H1 (cell line): ENCODE data around the gene ADGRG1. TPM values are rescaled to one million over a fixed set of nuclear protein-coding genes. Genes with fewer than 3 reads are reported as not detected.

Experiments
- CTCF ChIA-PET: fragments of 300-600 bp; sonication (Branson Sonifier 250); formaldehyde crosslinking; loops from one replicate; lab custom pipeline; 2021; ENCODE audit not compliant: partially characterized antibody; lab: Charles Lee
- POLR2A ChIA-PET: fragments of 300-600 bp; sonication (Branson Sonifier 250); formaldehyde crosslinking; loops from one replicate; lab custom pipeline; 2021; ENCODE audit warnings: inconsistent platforms; ENCODE audit not compliant: partially characterized antibody; lab: Charles Lee
- DNase-seq, 2 experiments: peaks; one replicate each; pipeline versions ENCODE4 v3.0.0 to v3.0.0-alpha.2; 2010 to 2022; ENCODE audit warnings: low spot score in 2 of 2, low read depth in 1 of 2, mixed read lengths in 1 of 2
- FAIRE-seq: peaks from 2 replicates; lab custom pipeline; 2011; peaks lifted over from hg19 to GRCh38; lab: Jason Lieb, UNC
- H2AFZ ChIP-seq: 2 replicates; pipeline ENCODE4 v1.8.1; 2012; ENCODE audit warnings: low read length, inconsistent platforms
- H2AK5ac ChIP-seq: 2 replicates; pipeline ENCODE4 v1.6.1; 2013; ENCODE audit warnings: low read depth, low read length
- H2BK120ac ChIP-seq: replicated peaks from 2 replicates; pipeline ENCODE3; 2013; ENCODE audit warnings: low read depth, low read length, inconsistent platforms
- H2BK12ac ChIP-seq: 2 replicates; pipeline ENCODE4 v1.6.1; 2013; ENCODE audit warnings: low read depth, low read length
- H2BK15ac ChIP-seq: 2 replicates; pipeline ENCODE4 v1.6.1; 2013; ENCODE audit warnings: low read length
- H2BK20ac ChIP-seq: 2 replicates; pipeline ENCODE4 v1.6.1; 2013; ENCODE audit warnings: low read length
- H2BK5ac ChIP-seq: 2 replicates; pipeline ENCODE4 v1.6.1; 2013; ENCODE audit warnings: low read depth, low read length
- H3K14ac ChIP-seq: 2 replicates; pipeline ENCODE4 v1.6.1; 2013; ENCODE audit warnings: inconsistent platforms; ENCODE audit not compliant: insufficient read length
- H3K18ac ChIP-seq: 2 replicates; pipeline ENCODE4 v1.6.1; 2013; ENCODE audit warnings: low read length; ENCODE audit errors: extremely low read depth
- H3K23ac ChIP-seq: 2 replicates; pipeline ENCODE4 v1.6.1; 2013; ENCODE audit warnings: inconsistent platforms; ENCODE audit not compliant: insufficient read length
- H3K23me2 ChIP-seq: 2 replicates; pipeline ENCODE4 v1.6.1; 2013; ENCODE audit warnings: low read depth, low read length
- H3K27ac ChIP-seq: 2 replicates; pipeline ENCODE4 v1.6.1; 2011; ENCODE audit warnings: low read depth, low read length, inconsistent platforms
- H3K27me3 ChIP-seq, 4 experiments: replicated peaks in 1 of 4; 1 replicate in 1 of 4; 2 replicates in 3 of 4; pipeline versions ENCODE4 v1.6.1 to v1.8.1; 2011 to 2013; ENCODE audit warnings: low read length in 3 of 4, mild to moderate bottlenecking in 3 of 4, inconsistent platforms in 2 of 4, mixed read lengths in 2 of 4, moderate library complexity in 1 of 4; ENCODE audit not compliant: control insufficient read depth in 3 of 4, insufficient read depth in 3 of 4; ENCODE audit errors: extremely low read depth in 1 of 4
- H3K36me3 ChIP-seq, 4 experiments: 2 replicates each; pipeline versions ENCODE4 v1.6.1 to v1.8.1; 2011 to 2013; ENCODE audit warnings: mild to moderate bottlenecking in 4 of 4, low read length in 3 of 4, moderate library complexity in 2 of 4, control low read depth in 1 of 4, inconsistent platforms in 1 of 4; ENCODE audit not compliant: insufficient read depth in 4 of 4, control insufficient read depth in 2 of 4
- H3K4ac ChIP-seq: replicated peaks from 2 replicates; pipeline ENCODE3; 2013; ENCODE audit warnings: low read length, low read depth, mixed read lengths, inconsistent platforms; ENCODE audit not compliant: insufficient read length
- H3K4me1 ChIP-seq, 4 experiments: replicated peaks in 1 of 4; 1 replicate in 1 of 4; 2 replicates in 3 of 4; pipeline versions ENCODE4 v1.6.1 to v1.8.1; 2011 to 2013; ENCODE audit warnings: low read length in 3 of 4, inconsistent platforms in 2 of 4, mixed read lengths in 1 of 4; ENCODE audit not compliant: insufficient read depth in 4 of 4, control insufficient read depth in 3 of 4
- H3K4me2 ChIP-seq, 2 experiments: 2 replicates each; pipeline versions ENCODE4 v1.6.1 to v1.8.1; 2011 to 2013; ENCODE audit warnings: low read depth in 2 of 2, low read length in 2 of 2, control low read depth in 1 of 2, inconsistent platforms in 1 of 2, mild to moderate bottlenecking in 1 of 2; ENCODE audit not compliant: insufficient read depth in 1 of 2
- H3K4me3 ChIP-seq, 4 experiments: fragments of 200-600, 300-600 bp in 1 of 4; sonication (generic), shearing (Covaris generic), sonication (Bioruptor Twin) in 1 of 4; 2 replicates each; pipeline versions ENCODE4 v1.5.1 to v1.8.1; 2011 to 2016; ENCODE audit warnings: low read length in 4 of 4, low read depth in 3 of 4, control low read depth in 2 of 4, inconsistent platforms in 2 of 4, mild to moderate bottlenecking in 2 of 4, mixed read lengths in 1 of 4, moderate library complexity in 1 of 4; ENCODE audit not compliant: insufficient read depth in 2 of 4; ENCODE audit errors: extremely low read depth in 1 of 4
- H3K56ac ChIP-seq: replicated peaks from 2 replicates; pipeline ENCODE3; 2013; ENCODE audit warnings: low read depth, mild to moderate bottlenecking, mixed read lengths, low read length, inconsistent platforms; ENCODE audit not compliant: insufficient read length
- H3K79me1 ChIP-seq: 2 replicates; pipeline ENCODE4 v1.6.1; 2013; ENCODE audit warnings: low read depth, low read length, control low read depth
- H3K79me2 ChIP-seq, 2 experiments: 2 replicates each; pipeline versions ENCODE4 v1.6.1 to v1.8.1; 2012 to 2013; ENCODE audit warnings: low read length in 2 of 2, mild to moderate bottlenecking in 2 of 2, inconsistent platforms in 1 of 2; ENCODE audit not compliant: insufficient read depth in 2 of 2, control insufficient read depth in 1 of 2
- H3K9ac ChIP-seq, 4 experiments: replicated peaks in 1 of 4; 1 replicate in 1 of 4; 2 replicates in 3 of 4; pipeline versions ENCODE4 v1.6.1 to v1.8.1; 2011 to 2013; ENCODE audit warnings: low read depth in 3 of 4, low read length in 3 of 4, control low read depth in 2 of 4, mild to moderate bottlenecking in 2 of 4, moderate library complexity in 2 of 4, inconsistent platforms in 1 of 4; ENCODE audit errors: extremely low read depth in 1 of 4
- H3K9me3 ChIP-seq, 2 experiments: 2 replicates each; pipeline versions ENCODE4 v1.6.1 to v1.8.1; 2012 to 2013; ENCODE audit warnings: mild to moderate bottlenecking in 2 of 2, moderate library complexity in 2 of 2, control low read depth in 1 of 2, inconsistent platforms in 1 of 2, low read depth in 1 of 2, low read length in 1 of 2, mixed read lengths in 1 of 2; ENCODE audit not compliant: insufficient read depth in 2 of 2
- H4K20me1 ChIP-seq, 2 experiments: replicated peaks in 1 of 2; 2 replicates each; pipeline versions ENCODE3 to v1.8.1; 2011 to 2013; ENCODE audit warnings: inconsistent platforms in 2 of 2, low read length in 2 of 2, mild to moderate bottlenecking in 1 of 2; ENCODE audit not compliant: insufficient read depth in 2 of 2, control insufficient read depth in 1 of 2
- H4K5ac ChIP-seq: 2 replicates; pipeline ENCODE4 v1.6.1; 2013; ENCODE audit warnings: low read length, low read depth, mixed read lengths, inconsistent platforms; ENCODE audit not compliant: insufficient read length
- H4K8ac ChIP-seq: 2 replicates; pipeline ENCODE4 v1.8.0; 2013; ENCODE audit warnings: mild to moderate bottlenecking, moderate library complexity, low read length, inconsistent platforms; ENCODE audit not compliant: insufficient read depth; ENCODE audit errors: extremely low read depth
- H4K91ac ChIP-seq: replicated peaks from 2 replicates; pipeline ENCODE3; 2013; ENCODE audit warnings: low read length, mixed read lengths, inconsistent platforms; ENCODE audit not compliant: insufficient read length
- CTCF ChIP-seq, 3 experiments: IDR thresholded peaks; 1 replicate in 2 of 3; 2 replicates in 1 of 3; pipeline versions ENCODE4 v1.5.1 to v1.6.1; 2011; ENCODE audit warnings: low read length in 3 of 3, mild to moderate bottlenecking in 3 of 3, inconsistent platforms in 2 of 3, low read depth in 1 of 3, moderate library complexity in 1 of 3; ENCODE audit not compliant: insufficient read depth in 1 of 3; ENCODE audit errors: control extremely low read depth in 1 of 3
- JUND ChIP-seq: IDR thresholded peaks from 2 replicates; pipeline ENCODE4 v1.6.1; 2011; ENCODE audit warnings: mild to moderate bottlenecking, improper control_type of control experiment, low read length
- POLR2A ChIP-seq, 2 experiments: IDR thresholded peaks; 1 replicate in 1 of 2; 2 replicates in 1 of 2; pipeline ENCODE4 v1.6.1; 2011; ENCODE audit warnings: low read depth in 2 of 2, low read length in 2 of 2, mild to moderate bottlenecking in 2 of 2; ENCODE audit errors: control extremely low read depth in 1 of 2
- RAD21 ChIP-seq, 2 experiments: IDR thresholded peaks in 1 of 2; conservative IDR thresholded peaks in 1 of 2; 2 replicates each; pipeline ENCODE4 v1.6.1; 2011; ENCODE audit warnings: low read depth in 2 of 2, low read length in 2 of 2, improper control_type of control experiment in 1 of 2, inconsistent platforms in 1 of 2, mild to moderate bottlenecking in 1 of 2, moderate library complexity in 1 of 2
- WGBS, 2 experiments: shearing (Covaris generic) in 1 of 2; methylation state at CpG; one replicate each; pipeline versions ENCODE4 v1.1.6 to v1.1.7; 2013 to 2015; ENCODE audit warnings: low lambda C conversion rate in 2 of 2, mixed read lengths in 2 of 2, inconsistent platforms in 1 of 2, low coverage in 1 of 2, missing lambda C conversion rate in 1 of 2; ENCODE audit not compliant: insufficient replicate concordance in 2 of 2, insufficient coverage in 1 of 2, insufficient read length in 1 of 2; ENCODE audit errors: extremely low coverage in 1 of 2, missing lambda C conversion rate in 1 of 2; 5-methylcytosine and 5-hydroxymethylcytosine counted together
- polyA plus RNA-seq, 7 experiments: library from polyadenylated mRNA; depleted of rRNA in 3 of 7; stranded (reverse) in 5 of 7; unstranded in 2 of 7; fragments of >200 nt in 5 of 7; fragments of 200-250 nt in 2 of 7; gene quantifications; 1 replicate in 5 of 7; 2 replicates in 1 of 7; 4 replicates in 1 of 7; pipeline versions ENCODE4 v1.2.1 to v1.2.3, GENCODE V29; 2011 to 2013; ENCODE audit warnings: missing spikeins in 2 of 7, mixed read lengths in 2 of 7
- total RNA-seq: library from RNA; stranded (reverse); fragmentation: NEBNext Ultra II Directional; extraction: Animal tissue kit (Norgen Biotek cat#: 25700); gene quantifications from 2 replicates; pipeline ENCODE4 v1.2.1, GENCODE V29; 2021

ADGRG1 gene
- total and polyA plus RNA-seq, 2 of the 8 experiments (the other 6 are each of a cell fraction or from before 2014, with no cell fraction given), result 1.3 to 2.6 TPM

- H2AK5ac ChIP-seq, result no peak overlapping the region
- no peak overlapping the region for H2BK15ac ChIP-seq
- DNase-seq (no peak), FAIRE-seq (no peak)
- H3K4me3 ChIP-seq, result no peak overlapping the region
- H3K14ac ChIP-seq, result no peak overlapping the region
- no peak overlapping the region for H4K8ac ChIP-seq
- no peak overlapping the region for H3K27ac ChIP-seq
- ChIA-PET POLR2A (interaction anchor here (1.4 kb wide), 1 partner anchor 100 kb away, joined by 3 read pairs; no protein-coding TSS in a partner anchor), CTCF (interaction anchor here (0.9 to 2.8 kb wide), 5 partner anchors 11 to 69 kb away, joined by 4 to 12 read pairs (median 6); no protein-coding TSS in a partner anchor)
- no peak overlapping the region for H2BK5ac ChIP-seq
- no peak overlapping the region for H2BK20ac ChIP-seq
- H3K4me1 ChIP-seq, result no peaks in the 10 kb centered on the region; a peak in 1 of 7 replicates
- no peaks in the 10 kb centered on the region for H3K23me2 ChIP-seq
- H3K27me3 ChIP-seq, result no peaks in the 10 kb centered on the region
- H3K4me2 ChIP-seq, result no peak overlapping the region
- H3K79me1 ChIP-seq, result no peaks in the 10 kb centered on the region
- no peak overlapping the region for H2BK120ac ChIP-seq
- H3K9ac ChIP-seq, result no peak overlapping the region
- no peak overlapping the region for H2AFZ ChIP-seq
- TF ChIP-seq POLR2A (IDR thresholded peaks at IDR 0.05; ENCODE audit: control extremely low read depth in 1 of 2, low read depth in 2 of 2, low read length in 2 of 2), result no peak
- TF ChIP-seq CTCF (IDR thresholded peaks at IDR 0.05; ENCODE audit: control extremely low read depth in 1 of 3, insufficient read depth in 1 of 3, low read depth in 1 of 3, low read length in 3 of 3), result peak in 1 of 3 experiments; percentile 4; a peak in 1 of 4 replicates
- no peak for TF ChIP-seq JUND
- TF ChIP-seq RAD21 (IDR thresholded peaks at IDR 0.05 in 1 of 2, conservative IDR thresholded peaks at IDR 0.05 in 1 of 2; ENCODE audit: low read depth in 2 of 2, low read length in 2 of 2), result peak; percentile 19 to 48; a peak in 3 of 4 replicates
- H3K56ac ChIP-seq, result no peak overlapping the region
- 90% methylated on average over 11 of the region's 11 CpGs; no CpG with 5 or more reads in 1 of the 2 experiments for WGBS, 2 experiments
- H3K4ac ChIP-seq, result no peak overlapping the region
- H4K5ac ChIP-seq, result no peak overlapping the region
- no peak overlapping the region for H3K23ac ChIP-seq
- no peaks in the 10 kb centered on the region for H3K9me3 ChIP-seq
- H3K79me2 ChIP-seq, result no peaks in the 10 kb centered on the region
- no peaks in the 10 kb centered on the region for H3K36me3 ChIP-seq
- H4K91ac ChIP-seq, result no peak overlapping the region
- no peak overlapping the region for H3K18ac ChIP-seq
- H4K20me1 ChIP-seq, result no peaks in the 10 kb centered on the region
- H2BK12ac ChIP-seq, result no peak overlapping the region
Observed at GRCh38 chr16:57660715-57661463, 32.5 kb downstream of the ADGRG1 start.
